Common myeloid progenitor, CD34-positive (primary cell): ENCODE results near the gene EDA.
"Not testable (repeated sequence)": the region's sequence is repeated elsewhere in the genome, so short reads cannot be mapped to it uniquely, and the experiment has no call there.

Experiments
- CTCF ChIA-PET: fragments of 350-600 bp; sonication (Branson Sonifier 250); formaldehyde crosslinking; loops from one replicate; lab custom pipeline; 2021; ENCODE audit warnings: antibody characterized with exemption; lab: Charles Lee
- POLR2A ChIA-PET: fragments of 350-600 bp; sonication (Branson Sonifier 250); formaldehyde crosslinking; loops from one replicate; lab custom pipeline; 2021; ENCODE audit warnings: antibody characterized with exemption; lab: Charles Lee
- DNase-seq, 3 donors: peaks; one replicate each; pipeline versions ENCODE4 v3.0.0 to v3.0.0-alpha.2; 2013
- H3K27ac ChIP-seq, 2 experiments: 1 replicate in 1 of 2; 2 replicates in 1 of 2; pipeline ENCODE4 v1.7.0; 2013; ENCODE audit warnings: inconsistent platforms in 2 of 2, low read length in 2 of 2, mild to moderate bottlenecking in 2 of 2, low read depth in 1 of 2, moderate library complexity in 1 of 2; ENCODE audit not compliant: severe bottlenecking in 2 of 2, insufficient read depth in 1 of 2, poor library complexity in 1 of 2
- H3K27me3 ChIP-seq, 5 experiments: replicated peaks in 2 of 5; 1 replicate in 3 of 5; 2 replicates in 2 of 5; pipeline versions ENCODE4 v1.6.1 to v1.7.0; 2013; ENCODE audit warnings: low read length in 4 of 5, mild to moderate bottlenecking in 2 of 5, moderate library complexity in 2 of 5, inconsistent platforms in 1 of 5; ENCODE audit not compliant: insufficient read depth in 5 of 5, control insufficient read depth in 4 of 5
- H3K36me3 ChIP-seq, 4 experiments: 1 replicate in 2 of 4; 2 replicates in 2 of 4; pipeline versions ENCODE4 v1.6.1 to v1.7.0; 2013; ENCODE audit warnings: low read length in 3 of 4, control low read depth in 1 of 4, mild to moderate bottlenecking in 1 of 4; ENCODE audit not compliant: control insufficient read depth in 4 of 4, insufficient read depth in 4 of 4
- H3K4me1 ChIP-seq, 4 experiments: 1 replicate in 3 of 4; 2 replicates in 1 of 4; pipeline versions ENCODE4 v1.6.1 to v1.7.1; 2013; ENCODE audit warnings: low read length in 3 of 4, mild to moderate bottlenecking in 3 of 4, control low read depth in 1 of 4, inconsistent platforms in 1 of 4, moderate library complexity in 1 of 4; ENCODE audit not compliant: control insufficient read depth in 4 of 4, insufficient read depth in 4 of 4; ENCODE audit errors: control extremely low read depth in 1 of 4
- H3K4me3 ChIP-seq, 7 experiments: 1 replicate in 4 of 7; 2 replicates in 3 of 7; pipeline versions ENCODE4 v1.5.1 to v1.7.0; 2013; ENCODE audit warnings: mild to moderate bottlenecking in 7 of 7, low read length in 6 of 7, moderate library complexity in 6 of 7, inconsistent platforms in 2 of 7, low read depth in 2 of 7, control low read depth in 1 of 7; ENCODE audit not compliant: insufficient read depth in 4 of 7, control insufficient read depth in 1 of 7; ENCODE audit errors: extremely low read depth in 1 of 7
- H3K9me3 ChIP-seq, 5 experiments: 1 replicate in 4 of 5; 2 replicates in 1 of 5; pipeline versions ENCODE4 v1.6.1 to v1.7.1; 2013; ENCODE audit warnings: low read length in 4 of 5, mild to moderate bottlenecking in 2 of 5, inconsistent platforms in 1 of 5, low read depth in 1 of 5, moderate library complexity in 1 of 5; ENCODE audit not compliant: control insufficient read depth in 4 of 5, insufficient read depth in 2 of 5; ENCODE audit errors: control extremely low read depth in 1 of 5
- WGBS: methylation state at CpG from one replicate; pipeline ENCODE4 v1.1.5; 2013; ENCODE audit not compliant: insufficient coverage; 5-methylcytosine and 5-hydroxymethylcytosine counted together

The EDA gene

DNA sequence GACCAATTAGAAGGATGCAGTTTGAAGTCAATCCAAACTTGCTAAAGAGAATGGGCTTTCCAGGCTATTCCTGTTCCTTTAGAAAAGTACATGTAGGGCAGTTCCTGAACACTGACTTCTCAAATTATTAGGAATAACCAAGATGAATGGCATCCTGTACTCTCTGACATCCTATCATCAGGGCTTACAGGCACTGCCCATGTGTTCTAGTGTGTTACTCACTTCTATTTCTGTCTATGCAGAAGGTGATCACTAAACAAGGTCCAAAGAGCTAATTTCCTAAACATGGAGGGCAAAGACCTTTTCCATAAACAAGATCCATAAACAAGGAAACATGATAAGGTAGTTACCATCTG is 380.2 kb downstream of the EDA start:
- no peaks in the 10 kb centered on the region for H3K4me1 ChIP-seq
- no peak for DNase-seq
- H3K27me3 ChIP-seq = peaks cover 0 to 6% (median 0%) of the 10 kb centered on the region in 5 experiments
- CTCF ChIA-PET = no interaction called here
- H3K36me3 ChIP-seq = no peaks in the 10 kb centered on the region
- no peak overlapping the region for H3K4me3 ChIP-seq
- H3K9me3 ChIP-seq = no peaks in the 10 kb centered on the region
- H3K27ac ChIP-seq = no peak overlapping the region
- POLR2A ChIA-PET = no interaction called here

DNA sequence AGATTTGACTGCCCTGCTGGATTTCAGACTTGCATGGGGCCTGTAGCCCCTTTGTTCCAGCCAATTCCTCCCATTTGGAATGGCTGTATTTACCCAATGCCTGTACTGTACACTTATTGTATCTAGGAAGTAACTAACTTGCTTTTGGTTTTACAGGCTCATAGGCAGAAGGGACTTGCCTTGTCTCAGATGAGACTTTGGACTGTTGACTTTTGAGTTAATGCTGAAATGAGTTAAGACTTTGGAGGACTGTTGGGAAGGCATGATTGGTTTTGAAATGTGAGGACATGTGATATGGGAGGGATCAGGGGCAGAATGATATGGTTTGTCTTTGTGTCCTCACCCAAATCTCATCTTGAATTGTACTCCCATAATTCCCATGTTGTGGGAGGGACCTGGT is 382.4 kb downstream of the EDA start:
- POLR2A ChIA-PET, H3K4me3 ChIP-seq, CTCF ChIA-PET, H3K27me3 ChIP-seq, H3K9me3 ChIP-seq, H3K27ac ChIP-seq, H3K4me1 ChIP-seq, DNase-seq, H3K36me3 ChIP-seq: not testable (repeated sequence)

GRCh38 chrX:70001269-70001668 is 385.4 kb downstream of the EDA start:
- no peaks in the 10 kb centered on the region for H3K36me3 ChIP-seq
- WGBS = 83% methylated on average over 1 of the region's 2 CpGs
- ChIA-PET CTCF (no interaction called here), POLR2A (no interaction called here)
- peaks cover 0 to 4% (median 0%) of the 10 kb centered on the region in 5 experiments for H3K27me3 ChIP-seq
- H3K4me1 ChIP-seq = no peaks in the 10 kb centered on the region
- no peaks in the 10 kb centered on the region for H3K9me3 ChIP-seq
- no peak for DNase-seq
- no peak overlapping the region for H3K4me3 ChIP-seq
- H3K27ac ChIP-seq = no peak overlapping the region

GRCh38 chrX:70001708-70002341 is 385.9 kb downstream of the EDA start:
- ChIA-PET POLR2A (no interaction called here), CTCF (no interaction called here)

DNA sequence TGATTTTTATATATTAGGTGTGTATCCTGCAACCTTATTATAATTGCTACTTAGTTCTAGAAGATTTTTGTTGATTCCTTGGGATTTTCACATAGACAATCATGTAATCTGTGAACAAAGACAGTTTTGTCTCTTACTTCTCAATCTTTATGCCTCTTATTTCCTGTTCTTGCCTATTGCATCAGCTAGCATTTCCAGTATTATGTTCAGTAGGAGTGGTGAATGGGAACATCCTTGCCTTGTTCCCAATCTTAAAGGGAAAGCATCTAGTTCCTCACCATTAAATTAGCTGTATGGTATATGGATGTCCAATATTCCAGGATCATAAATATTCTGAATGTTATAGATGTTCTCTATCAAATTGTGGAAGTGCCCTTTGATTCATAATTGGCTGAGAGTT is 392.0 kb downstream of the EDA start:
- Histone ChIP-seq H3K36me3 (no peaks in the 10 kb centered on the region), H3K27ac (no peak overlapping the region), H3K4me1 (no peaks in the 10 kb centered on the region), H3K9me3 (no peaks in the 10 kb centered on the region), H3K27me3 (peaks cover 0 to 2% (median 0%) of the 10 kb centered on the region in 5 experiments), H3K4me3 (no peak overlapping the region)
- DNase-seq = no peak
- CTCF ChIA-PET = no interaction called here
- POLR2A ChIA-PET = no interaction called here

More at GRCh38 chrX:70001708-70002341, 385.9 kb downstream of the EDA start:
- no peaks in the 10 kb centered on the region for H3K4me1 ChIP-seq
- no peak for DNase-seq
- WGBS = 81% methylated on average over 3 of the region's 3 CpGs
- H3K27me3 ChIP-seq = peaks cover 0 to 4% (median 0%) of the 10 kb centered on the region in 5 experiments
- no peak overlapping the region for H3K4me3 ChIP-seq
- H3K36me3 ChIP-seq = no peaks in the 10 kb centered on the region
- no peak overlapping the region for H3K27ac ChIP-seq
- H3K9me3 ChIP-seq = no peaks in the 10 kb centered on the region

DNA sequence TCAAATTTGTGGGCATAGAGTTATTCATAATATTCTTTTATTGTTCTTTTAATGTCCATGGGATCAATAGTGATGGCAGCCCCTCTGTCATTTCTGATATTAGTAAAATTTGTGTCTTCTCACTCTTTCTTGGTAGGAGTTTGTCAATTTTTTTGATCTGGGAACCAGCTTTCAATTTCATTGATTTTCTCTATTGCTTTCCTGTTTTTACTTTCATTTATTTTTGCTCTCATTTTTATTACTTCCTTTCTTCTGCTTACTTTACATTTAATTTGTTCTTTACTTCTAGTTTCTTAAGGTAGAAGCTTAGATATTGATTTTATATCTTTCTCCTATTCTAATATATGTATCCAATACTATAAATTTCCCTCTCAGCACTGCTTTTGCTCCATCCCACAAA is 393.1 kb downstream of the EDA start:
- no peak for DNase-seq
- Histone ChIP-seq H3K9me3 (no peaks in the 10 kb centered on the region), H3K27me3 (peaks cover 0 to 7% (median 0%) of the 10 kb centered on the region in 5 experiments), H3K36me3 (no peaks in the 10 kb centered on the region), H3K27ac (no peak overlapping the region), H3K4me3 (no peak overlapping the region), H3K4me1 (no peaks in the 10 kb centered on the region)
- ChIA-PET CTCF (no interaction called here), POLR2A (no interaction called here)

- ChIA-PET CTCF (no interaction called here), POLR2A (no interaction called here)
- Histone ChIP-seq H3K9me3 (no peaks in the 10 kb centered on the region), H3K27me3 (peaks cover 0 to 7% (median 0%) of the 10 kb centered on the region in 5 experiments), H3K36me3 (no peaks in the 10 kb centered on the region), H3K4me3 (no peak overlapping the region), H3K4me1 (no peaks in the 10 kb centered on the region), H3K27ac (no peak overlapping the region)
- DNase-seq = no peak
- no CpG with 5 or more reads among the region's 2 CpGs for WGBS
Observed at GRCh38 chrX:70009970-70010369, 394.1 kb downstream of the EDA start.
